Peyer's patch (tissue), 4 donors: ENCODE data around the gene DTX4. TPM values are rescaled to one million over a fixed set of nuclear protein-coding genes. Genes with fewer than 3 reads are reported as not detected.

Experiments used
- DNase-seq, 3 donors: peaks; one replicate each; pipeline ENCODE4 v3.0.0-alpha.2; 2017 to 2019
- H3K27ac ChIP-seq, 4 donors: fragments of 200-600 bp; sonication (generic); one replicate each; pipeline ENCODE4 v1.5.1; 2016 to 2019
- H3K27me3 ChIP-seq, 2 donors: fragments of 200-600 bp; sonication (generic); one replicate each; pipeline ENCODE4 v1.5.1; 2019
- H3K36me3 ChIP-seq, 3 donors: fragments of 200-600 bp; sonication (generic); one replicate each; pipeline ENCODE4 v1.5.1; 2016 to 2019
- H3K4me1 ChIP-seq, 4 donors: fragments of 200-600 bp; sonication (generic); one replicate each; pipeline ENCODE4 v1.5.1; 2016 to 2019
- H3K4me3 ChIP-seq, 4 donors: fragments of 200-600 bp; sonication (generic); 1 replicate in 3 of 4; 2 replicates in 1 of 4; pipeline ENCODE4 v1.5.1; 2016 to 2019; ENCODE audit warnings: mild to moderate bottlenecking in 1 of 4
- H3K9me3 ChIP-seq, 4 donors: fragments of 200-600 bp; sonication (generic); one replicate each; pipeline ENCODE4 v1.5.1; 2016 to 2019; ENCODE audit warnings: mild to moderate bottlenecking in 1 of 4
- CTCF ChIP-seq, 6 experiments: fragments of 450-650 bp in 4 of 6; fragments of 200-600 bp in 2 of 6; sonication (generic) in 1 of 6; IDR thresholded peaks; one replicate each; pipeline ENCODE4 v1.5.1; 2017 to 2019; ENCODE audit warnings: antibody characterized with exemption in 6 of 6, mild to moderate bottlenecking in 3 of 6, moderate library complexity in 1 of 6
- POLR2A ChIP-seq, 2 donors: fragments of 450-650 bp; IDR thresholded peaks; one replicate each; pipeline ENCODE4 v1.5.1; 2017; ENCODE audit warnings: antibody characterized with exemption in 2 of 2, mild to moderate bottlenecking in 2 of 2, moderate library complexity in 2 of 2
- total RNA-seq, 4 donors: library from RNA; depleted of rRNA; stranded (reverse); fragments of >200 nt; gene quantifications; one replicate each; pipeline ENCODE4 v1.1.0, GENCODE V29; 2016

Gene DTX4
- total RNA-seq, 4 donors from 2014 or later, result 41.3 to 93.8 (median 60.9) TPM

GRCh38 chr11:59224351-59224928, 52.5 kb downstream of the DTX4 start:
- H3K27me3 ChIP-seq, result no peaks in the 10 kb centered on the region
- H3K9me3 ChIP-seq, result no peaks in the 10 kb centered on the region
- no peak for DNase-seq
- no peaks in the 10 kb centered on the region for H3K36me3 ChIP-seq
- peak overlapping the region; percentile 18 to 70 (median 44) for H3K27ac ChIP-seq
- peaks cover 0 to 8% (median 0%) of the 10 kb centered on the region in 4 donors for H3K4me1 ChIP-seq
- H3K4me3 ChIP-seq, result no peak overlapping the region
- TF ChIP-seq CTCF (IDR thresholded peaks at IDR 0.05) (no peak), POLR2A (IDR thresholded peaks at IDR 0.05) (no peak)

- TF ChIP-seq POLR2A (IDR thresholded peaks at IDR 0.05), result no peak
- no peak for TF ChIP-seq CTCF (IDR thresholded peaks at IDR 0.05)
- H3K4me3 ChIP-seq, result no peak overlapping the region
- H3K27me3 ChIP-seq, result no peaks in the 10 kb centered on the region
- H3K4me1 ChIP-seq, result peaks cover 0 to 8% (median 0%) of the 10 kb centered on the region in 4 donors
- no peak for DNase-seq
- no peaks in the 10 kb centered on the region for H3K36me3 ChIP-seq
- H3K27ac ChIP-seq, result peak overlapping the region in 2 of 4 donors; percentile 58 to 70
- H3K9me3 ChIP-seq, result no peaks in the 10 kb centered on the region
Observed at GRCh38 chr11:59225017-59225416, 53.1 kb downstream of the DTX4 start.

- H3K4me1 ChIP-seq, result peaks cover 0 to 8% (median 0%) of the 10 kb centered on the region in 4 donors
- H3K4me3 ChIP-seq, result no peak overlapping the region
- H3K36me3 ChIP-seq, result no peaks in the 10 kb centered on the region
- no peak overlapping the region for H3K27ac ChIP-seq
- H3K9me3 ChIP-seq, result peaks cover 0 to 2% (median 0%) of the 10 kb centered on the region in 4 donors
- no peak for DNase-seq
- TF ChIP-seq POLR2A (IDR thresholded peaks at IDR 0.05) (no peak), CTCF (IDR thresholded peaks at IDR 0.05) (no peak)
- H3K27me3 ChIP-seq, result no peaks in the 10 kb centered on the region
Observed at GRCh38 chr11:59226396-59226795, 54.5 kb downstream of the DTX4 start.

GRCh38 chr11:59240322-59240721, 68.4 kb downstream of the DTX4 start:
- H3K4me1 ChIP-seq, result no peaks in the 10 kb centered on the region
- H3K27ac ChIP-seq, result no peak overlapping the region
- no peak for DNase-seq
- H3K27me3 ChIP-seq, result no peaks in the 10 kb centered on the region
- no peak for TF ChIP-seq POLR2A (IDR thresholded peaks at IDR 0.05)
- TF ChIP-seq CTCF (IDR thresholded peaks at IDR 0.05), result no peak
- no peaks in the 10 kb centered on the region for H3K36me3 ChIP-seq
- no peak overlapping the region for H3K4me3 ChIP-seq
- no peaks in the 10 kb centered on the region for H3K9me3 ChIP-seq

GRCh38 chr11:59243633-59244032, 71.7 kb downstream of the DTX4 start:
- TF ChIP-seq POLR2A (IDR thresholded peaks at IDR 0.05) (no peak), CTCF (IDR thresholded peaks at IDR 0.05) (no peak)
- Histone ChIP-seq H3K4me3 (no peak overlapping the region), H3K27ac (no peak overlapping the region), H3K36me3 (no peaks in the 10 kb centered on the region), H3K9me3 (no peaks in the 10 kb centered on the region), H3K4me1 (no peaks in the 10 kb centered on the region), H3K27me3 (no peaks in the 10 kb centered on the region)
- DNase-seq, result no peak
